HG03520 (cell line): Measurements from ENCODE around the gene RUBCN.
A peak's percentile ranks its signal among the peaks of the same experiment; 100 is the strongest.
"Not testable (repeated sequence)": the region's sequence is repeated elsewhere in the genome, so short reads cannot be mapped to it uniquely, and the experiment has no call there.

Experiments used
- ATAC-seq: cut with Tn5 transposase; IDR thresholded peaks from one replicate; pipeline ENCODE4 v1.9.1; 2021; ENCODE audit warnings: mild to moderate bottlenecking, moderate library complexity; ENCODE audit not compliant: unreplicated experiment

Gene RUBCN

DNA sequence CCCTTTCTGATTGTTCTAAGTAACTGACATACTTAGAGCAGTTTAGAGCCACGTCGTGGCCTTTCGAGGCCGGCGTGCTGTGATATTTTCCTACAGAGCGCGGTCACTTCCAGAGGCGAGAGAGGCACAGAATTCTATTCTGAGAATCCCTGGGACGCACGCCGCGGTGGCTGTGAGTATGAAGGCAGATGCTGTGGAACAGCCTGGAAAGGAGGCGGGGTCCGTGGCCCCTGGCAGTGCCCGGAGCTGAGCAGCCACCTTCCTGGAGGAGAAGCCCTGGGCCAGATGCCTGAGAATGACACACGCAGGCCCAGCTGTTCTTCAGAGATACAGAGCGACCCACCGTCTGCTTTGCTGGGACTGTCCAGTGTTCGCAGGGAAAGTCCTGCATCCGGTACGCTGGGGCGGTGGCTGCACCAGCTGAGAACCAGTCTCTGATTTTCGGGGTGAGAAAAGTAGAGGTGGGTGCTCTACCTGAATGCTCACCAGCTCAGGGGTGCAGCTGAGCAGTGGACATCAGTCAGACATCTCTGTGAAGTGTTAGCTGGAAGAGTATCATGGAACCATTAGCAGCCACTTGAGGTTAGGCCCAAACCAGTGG lies 75.4 kb downstream of the RUBCN start:
- not testable (repeated sequence) for ATAC-seq

DNA sequence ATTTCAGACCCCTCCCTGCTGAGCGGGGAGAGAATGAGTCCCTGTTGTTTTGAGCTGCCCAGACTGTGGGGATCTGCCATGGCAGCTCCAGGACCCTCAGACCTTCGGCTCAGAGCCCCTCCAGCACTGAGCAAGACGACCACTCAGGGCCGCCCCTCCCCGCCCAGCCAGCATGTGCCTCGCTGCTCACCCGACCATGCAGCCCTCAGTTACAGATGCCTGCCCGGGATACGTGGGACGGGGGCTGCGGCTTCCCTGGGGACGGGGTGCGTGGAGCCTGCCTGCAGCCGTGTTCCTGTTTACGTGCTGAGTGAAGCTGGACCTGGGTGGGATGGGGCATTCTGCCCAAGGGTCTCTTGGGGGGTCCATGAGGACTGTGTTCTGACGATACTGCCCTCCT lies 77.0 kb downstream of the RUBCN start:
- ATAC-seq = not testable (repeated sequence)

DNA sequence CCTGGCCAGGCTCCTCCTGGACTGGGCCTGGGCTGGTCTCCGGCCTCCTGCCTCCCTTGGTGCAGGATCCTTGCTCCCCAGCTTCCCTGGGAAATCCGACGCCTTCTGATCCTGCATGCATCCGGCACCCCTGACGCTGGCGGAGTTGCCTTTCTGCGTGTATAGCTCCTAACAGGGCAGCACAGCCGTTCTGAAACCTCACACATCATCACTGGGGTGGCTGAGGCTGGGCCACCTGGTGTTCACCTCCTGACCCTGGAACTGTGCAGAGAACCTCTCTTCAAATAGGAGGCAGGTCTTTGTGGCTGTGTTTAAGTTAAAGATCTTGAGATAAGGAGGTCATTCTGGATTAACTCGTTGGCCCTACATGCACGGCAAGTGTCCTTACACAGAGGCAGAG lies 77.6 kb downstream of the RUBCN start:
- ATAC-seq = peak; percentile 48

DNA sequence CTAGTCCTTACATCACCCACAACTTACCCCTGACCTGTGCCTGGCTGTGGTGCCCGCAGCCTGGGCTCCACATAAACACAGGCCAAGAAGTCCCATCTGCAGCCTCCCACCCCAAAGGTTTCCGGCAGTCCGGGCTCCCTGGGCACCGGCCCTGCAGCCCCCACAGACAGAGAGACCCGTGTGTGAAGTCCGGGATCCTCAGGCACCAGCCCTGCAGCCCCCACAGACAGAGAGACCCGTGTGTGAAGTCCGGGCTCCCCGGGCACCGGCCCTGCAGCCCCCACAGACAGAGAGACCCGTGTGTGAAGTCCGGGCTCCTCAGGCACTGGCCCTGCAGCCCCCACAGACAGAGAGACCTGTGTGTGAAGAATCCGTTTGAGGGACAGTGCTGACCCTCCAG lies 78.0 kb downstream of the RUBCN start:
- ATAC-seq = not testable (repeated sequence)

DNA sequence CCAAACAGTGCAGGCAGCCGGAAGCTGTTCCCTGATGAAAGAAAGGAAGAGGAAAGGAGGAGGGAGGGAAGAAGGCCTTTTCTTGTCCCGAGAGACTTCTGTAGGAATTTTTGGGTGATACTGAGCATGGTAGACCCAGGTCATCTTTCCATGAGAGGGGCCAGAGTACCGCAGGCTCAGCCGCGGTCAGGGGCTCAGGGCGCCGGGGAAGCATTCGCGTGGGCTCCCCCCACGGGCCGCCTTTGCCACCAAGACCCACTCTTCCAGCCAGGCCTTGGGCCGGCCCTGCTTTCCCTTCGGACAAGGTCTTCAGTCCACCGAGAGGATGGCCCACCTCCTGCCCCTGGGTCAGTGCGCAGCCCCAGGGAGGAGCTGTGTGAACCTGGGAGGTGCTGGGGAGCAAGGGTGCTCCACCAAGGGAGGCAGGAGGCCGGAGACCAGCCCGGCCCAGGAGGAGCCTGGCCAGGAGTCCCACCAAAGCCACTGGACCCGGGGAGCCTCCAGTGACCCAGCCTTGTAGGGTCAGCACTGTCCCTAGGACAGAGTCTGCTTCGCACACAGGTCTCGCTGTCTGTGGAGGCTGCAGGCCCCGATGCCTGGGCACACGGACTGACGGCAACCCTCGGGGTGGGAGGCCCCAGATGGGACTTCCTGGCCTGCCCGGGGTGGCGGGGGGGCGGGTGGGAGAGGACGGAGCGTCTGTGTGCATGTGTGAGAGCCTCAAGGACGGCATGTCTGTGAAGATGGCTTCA lies 79.0 kb downstream of the RUBCN start:
- ATAC-seq = not testable (repeated sequence)

DNA sequence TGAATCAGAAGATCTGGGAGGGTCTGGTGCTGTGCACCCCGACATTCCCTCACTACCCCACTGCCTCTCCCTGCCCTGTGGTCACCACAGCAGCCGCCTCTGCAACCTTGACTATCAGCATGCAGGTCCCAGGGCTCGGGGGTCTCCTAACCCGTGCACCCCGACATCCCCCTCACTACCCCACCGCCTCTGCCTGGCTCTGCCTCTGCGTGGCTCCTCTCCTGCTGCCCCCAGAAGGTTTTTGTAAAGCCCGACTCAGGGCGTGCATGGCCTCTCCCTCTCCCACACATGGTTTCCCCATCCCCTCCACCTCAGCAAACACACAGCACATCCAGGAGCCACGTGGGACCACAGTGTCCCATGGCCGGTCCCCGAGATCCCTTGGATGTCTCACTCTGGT lies 79.7 kb downstream of the RUBCN start:
- not testable (repeated sequence) for ATAC-seq

DNA sequence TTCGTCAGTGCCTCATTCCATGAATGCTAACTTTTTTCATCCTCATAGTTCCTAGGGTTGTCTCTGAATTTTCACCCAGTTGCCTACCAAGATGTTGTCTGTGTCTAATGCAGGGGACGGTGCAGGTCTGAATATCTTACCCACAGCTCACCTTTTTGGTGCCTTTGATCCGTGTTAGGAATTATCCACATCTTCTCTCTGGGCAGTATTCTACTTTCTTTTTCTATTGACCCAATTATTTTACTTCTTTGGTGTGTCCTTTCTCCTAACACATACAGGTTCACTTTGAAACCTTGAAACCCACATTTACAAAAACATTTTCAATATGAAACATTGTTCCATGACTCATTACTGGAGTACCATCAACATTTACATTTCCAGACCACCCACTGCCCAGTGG lies 80.6 kb downstream of the RUBCN start:
- ATAC-seq = not testable (repeated sequence)

DNA sequence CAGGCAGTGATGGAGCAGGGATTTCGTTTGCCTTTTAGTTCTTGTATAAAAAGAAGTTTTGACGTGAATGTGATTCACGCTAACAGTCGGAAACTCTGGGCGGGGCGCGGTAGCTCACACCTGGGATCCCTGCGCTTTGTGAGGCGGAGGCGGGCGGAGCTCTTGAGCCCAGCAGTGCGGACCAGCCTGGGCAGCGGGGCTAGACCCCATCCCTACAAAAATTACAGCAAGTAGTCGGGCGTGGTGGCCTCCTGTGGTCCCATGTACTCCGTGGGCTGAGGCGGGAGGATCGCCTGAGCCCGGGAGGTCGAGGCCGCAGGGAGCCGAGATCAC lies 81.7 kb downstream of the RUBCN start:
- ATAC-seq = peak; percentile 22

DNA sequence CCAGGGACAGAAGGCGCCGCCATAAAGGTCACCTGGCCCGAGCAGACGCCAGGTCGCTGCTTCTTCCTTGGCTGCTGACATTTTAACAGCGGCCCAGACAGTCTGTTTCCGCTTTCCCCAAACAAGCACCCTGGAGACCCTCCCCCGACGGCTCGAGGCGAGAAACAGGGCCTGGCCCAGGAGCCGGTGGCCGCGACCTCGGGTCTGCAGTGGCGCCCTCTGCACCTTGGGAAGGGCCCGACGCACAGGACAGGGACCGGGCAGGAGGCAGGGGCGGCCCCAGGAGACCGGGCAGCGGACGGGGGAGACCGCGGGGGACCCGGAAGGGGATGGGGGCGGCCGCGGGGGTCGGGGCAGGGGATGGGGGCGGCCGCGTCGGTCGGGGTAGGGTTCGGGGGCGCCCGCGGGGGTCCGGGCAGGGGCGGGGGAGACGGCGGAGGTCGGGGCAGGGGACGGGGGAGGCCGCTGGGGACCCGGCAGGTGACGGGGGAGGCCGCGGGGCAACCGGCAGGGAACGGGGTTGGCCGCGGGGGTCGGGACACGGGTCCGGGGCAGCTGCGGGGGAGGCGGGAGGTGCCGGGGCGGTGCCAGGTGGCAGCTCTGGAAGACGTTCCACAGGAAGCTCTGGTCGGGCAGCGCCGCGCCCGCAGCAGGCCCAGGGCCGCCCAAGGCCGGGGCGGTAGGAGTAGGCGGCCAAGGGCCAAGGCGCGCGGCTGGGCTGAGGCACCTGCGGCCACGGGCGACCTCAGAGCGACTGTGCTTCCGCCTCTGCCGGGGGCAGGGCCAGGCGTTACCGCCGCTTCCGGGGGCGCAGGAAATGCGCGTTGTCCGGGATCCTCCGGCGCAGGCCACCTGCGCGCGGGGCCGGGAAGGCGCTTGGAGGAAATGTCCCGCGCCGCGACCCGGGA lies 82.4 kb downstream of the RUBCN start:
- peak; percentile 82 for ATAC-seq

GRCh38 chr3:197652860-197653259 lies 83.8 kb downstream of the RUBCN start:
- not testable (repeated sequence) for ATAC-seq

DNA sequence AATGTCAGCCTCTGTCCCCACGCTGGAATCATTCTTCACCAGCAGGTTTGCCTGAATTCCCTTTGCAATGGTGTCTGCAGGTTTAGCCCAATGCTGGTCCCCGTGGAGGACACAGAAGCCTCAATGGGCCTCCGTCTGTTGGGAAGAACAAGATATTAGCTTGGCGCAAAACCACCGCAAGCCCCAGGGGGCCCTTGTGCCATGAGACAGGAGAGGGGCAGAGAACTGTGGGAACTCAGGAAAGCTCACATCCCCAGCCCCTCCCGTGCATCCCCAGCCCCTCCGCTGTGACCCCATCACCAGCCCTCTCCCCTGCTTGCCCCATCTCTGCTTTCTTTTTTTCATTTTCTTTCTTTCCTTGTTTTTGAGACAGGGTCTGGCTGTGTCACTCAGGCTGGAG lies 89.1 kb downstream of the RUBCN start:
- ATAC-seq = not testable (repeated sequence)

GRCh38 chr3:197647191-197647590 lies 89.5 kb downstream of the RUBCN start:
- ATAC-seq = not testable (repeated sequence)

DNA sequence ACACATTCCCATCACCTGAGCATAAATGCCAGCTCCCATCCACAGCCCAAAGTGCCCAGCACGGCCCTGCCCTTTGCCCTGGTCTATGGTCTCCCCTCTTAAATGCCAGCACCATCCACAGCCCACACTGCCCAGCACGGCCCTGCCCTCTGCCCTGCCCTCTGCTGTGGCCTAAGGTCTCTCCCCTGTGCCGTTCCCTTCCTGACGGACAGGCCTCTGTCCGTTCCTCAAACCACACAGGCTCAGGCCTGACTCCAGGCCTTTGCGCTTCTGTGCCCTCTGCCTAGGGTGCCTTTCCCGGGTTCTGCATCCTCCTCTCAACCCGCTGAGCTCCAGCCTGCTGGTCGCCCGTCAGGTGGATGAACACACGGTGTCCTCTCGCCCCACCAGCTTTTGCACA lies 90.4 kb downstream of the RUBCN start:
- not testable (repeated sequence) for ATAC-seq

DNA sequence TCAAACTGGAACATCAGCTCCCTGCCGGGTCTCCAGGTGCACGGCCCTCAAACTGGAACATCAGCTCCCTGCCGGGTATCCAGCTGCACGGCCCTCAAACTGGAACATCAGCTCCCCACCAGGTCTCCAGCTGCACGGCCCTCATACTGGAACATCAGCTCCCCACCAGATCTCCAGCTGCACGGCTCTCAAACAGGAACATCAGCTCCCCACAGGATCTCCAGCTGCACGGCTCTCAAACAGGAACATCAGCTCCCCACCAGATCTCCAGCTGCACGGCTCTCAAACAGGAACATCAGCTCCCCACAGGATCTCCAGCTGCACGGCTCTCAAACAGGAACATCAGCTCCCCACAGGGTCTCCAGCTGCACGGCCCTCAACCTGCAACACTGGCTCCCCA lies 99.1 kb downstream of the RUBCN start:
- not testable (repeated sequence) for ATAC-seq

GRCh38 chr3:197631989-197632388 lies 104.7 kb downstream of the RUBCN start:
- not testable (repeated sequence) for ATAC-seq

- not testable (repeated sequence) for ATAC-seq
Observed at GRCh38 chr3:197630766-197631165, 105.9 kb downstream of the RUBCN start.

DNA sequence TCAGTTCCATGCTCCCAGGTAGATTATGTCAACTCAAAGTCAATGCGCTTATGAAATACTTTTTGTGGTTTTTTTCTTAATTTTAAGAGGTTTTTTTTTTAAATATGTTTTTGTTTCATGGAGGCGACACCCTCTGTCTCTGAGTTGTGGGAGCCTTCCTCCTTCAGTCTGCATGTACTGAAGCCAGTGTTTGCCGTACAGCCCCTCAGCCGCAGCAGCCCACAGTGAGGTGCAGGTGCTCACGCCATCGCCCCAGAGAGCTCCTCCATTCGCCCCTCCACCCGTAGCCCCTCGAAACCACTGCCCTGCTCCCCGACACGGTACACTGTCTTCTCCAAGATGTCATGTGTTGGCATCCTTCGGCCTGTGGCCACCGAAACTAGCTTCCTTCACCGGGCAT lies 107.4 kb downstream of the RUBCN start:
- not testable (repeated sequence) for ATAC-seq

DNA sequence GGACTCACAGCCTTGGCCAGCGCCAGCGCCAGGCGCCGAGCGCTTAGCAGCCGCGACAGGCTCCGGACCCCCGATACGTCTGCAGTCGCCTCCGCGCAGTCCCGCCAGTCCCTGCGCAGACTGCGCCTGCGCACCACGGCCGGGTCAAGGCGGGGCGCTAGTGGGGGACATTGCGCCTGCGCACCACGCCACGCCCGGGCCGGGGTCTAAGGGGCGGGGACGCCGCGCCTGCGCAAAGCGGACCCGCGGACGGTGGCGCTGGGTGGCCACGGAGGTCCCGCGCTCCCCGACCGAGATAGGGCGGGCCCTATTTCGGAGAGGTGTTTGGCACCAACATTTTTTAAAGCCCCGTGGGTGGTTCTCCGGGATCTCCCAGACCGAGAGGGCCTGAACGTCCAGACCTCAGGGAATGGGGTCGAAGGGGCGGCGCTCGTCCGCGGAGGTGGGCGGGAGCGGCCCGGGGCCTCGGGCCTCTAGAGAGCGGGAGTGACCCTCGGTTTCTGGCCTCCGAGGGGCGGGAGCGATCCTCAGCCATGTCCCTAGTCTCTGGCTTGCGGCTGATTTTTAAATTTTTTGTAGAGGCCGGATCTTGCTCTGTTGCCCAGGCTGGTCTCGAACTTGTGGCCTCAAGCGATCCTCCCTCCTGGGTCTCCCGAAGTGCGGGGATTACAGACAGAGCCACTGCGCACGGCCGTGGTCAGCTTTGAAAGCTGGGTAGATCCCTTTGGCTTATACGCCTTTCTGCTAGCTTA lies 108.8 kb downstream of the RUBCN start:
- peak; percentile 79 for ATAC-seq

DNA sequence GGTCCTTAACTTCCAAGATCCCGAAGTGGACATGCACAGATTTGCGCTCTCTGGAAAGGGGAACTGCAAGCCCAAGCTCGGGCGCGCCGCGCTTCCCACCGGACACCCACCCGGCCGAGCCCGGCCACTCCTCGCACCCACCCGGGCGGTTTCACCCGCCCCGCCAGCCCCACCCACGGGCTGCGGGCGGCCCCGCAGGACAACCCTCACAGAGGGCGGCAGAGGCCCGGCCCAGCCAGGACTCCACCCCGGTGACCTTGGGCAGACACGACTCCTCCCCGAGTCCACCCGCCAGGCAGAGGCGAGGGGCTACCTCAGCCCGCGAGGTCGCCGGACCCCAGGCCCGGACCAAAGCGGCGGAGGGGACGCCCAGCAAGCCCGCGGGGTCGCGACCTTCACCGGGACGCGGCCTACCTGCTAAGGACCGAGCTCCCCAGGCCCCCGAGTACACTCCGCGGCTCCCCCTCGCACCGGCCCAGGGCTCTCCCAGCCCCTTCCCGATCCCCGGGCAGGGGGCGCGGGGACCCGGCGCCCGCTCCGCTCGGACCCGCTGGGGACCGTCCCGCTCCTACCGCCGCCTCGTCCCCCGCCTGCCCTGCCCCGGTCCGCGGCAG lies 109.4 kb downstream of the RUBCN start:
- peak; percentile 25 for ATAC-seq

DNA sequence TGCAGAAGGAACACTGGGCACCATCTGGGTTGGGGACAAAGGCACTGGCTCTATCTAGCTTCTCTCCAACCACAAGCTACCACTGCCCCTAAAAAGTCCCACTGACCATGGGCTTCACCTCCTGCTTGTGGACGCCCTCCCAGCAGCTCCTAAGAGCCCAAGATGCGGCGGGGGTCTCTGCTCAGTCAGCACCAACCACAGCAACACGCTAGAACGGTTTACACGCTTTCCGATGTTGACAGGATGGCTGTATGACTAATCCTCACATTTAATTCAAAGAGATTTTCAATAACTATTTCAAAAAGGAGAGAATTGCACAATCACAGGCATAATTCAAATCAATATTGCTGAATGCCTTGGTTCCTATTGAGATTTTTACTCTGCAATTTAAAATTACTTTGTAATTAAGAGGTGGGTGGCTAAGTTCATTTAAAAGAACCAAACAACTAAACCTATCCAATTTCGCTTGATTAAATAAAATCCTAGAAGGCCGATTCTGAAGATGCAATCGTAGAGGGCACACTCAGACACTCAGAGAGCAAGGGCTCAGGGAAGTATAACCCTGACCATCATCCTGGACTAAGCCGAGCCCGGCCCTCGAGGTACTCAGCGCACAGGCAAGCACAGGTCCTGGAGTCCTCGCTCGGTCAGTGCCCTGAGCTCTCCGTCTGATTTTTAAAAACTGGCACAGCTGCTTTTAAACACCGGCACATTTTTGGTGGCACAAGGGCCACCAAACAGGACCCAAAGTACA lies 110.1 kb downstream of the RUBCN start:
- peak; percentile 10 for ATAC-seq
